Loucy (cell line): ENCODE data around the gene FIGNL2.

Experiments used
- H2AFZ ChIP-seq: fragments of 200-600 bp; sonication (generic); 2 replicates; pipeline ENCODE4 v1.6.0; 2016; ENCODE audit warnings: antibody characterized with exemption, mild to moderate bottlenecking, low read length, moderate library complexity
- H3F3A ChIP-seq: fragments of 200-600 bp; 2 replicates; pipeline ENCODE4 v1.6.0; 2016; ENCODE audit warnings: antibody characterized with exemption, low read depth, mild to moderate bottlenecking
- H3K27me3 ChIP-seq: fragments of 200-600 bp; sonication (generic); 2 replicates; pipeline ENCODE4 v1.6.1; 2014; ENCODE audit warnings: low read length, mild to moderate bottlenecking; ENCODE audit not compliant: insufficient read depth, poor library complexity, severe bottlenecking
- H3K36me3 ChIP-seq: fragments of 200-600 bp; sonication (generic); 2 replicates; pipeline ENCODE4 v1.6.1; 2016; ENCODE audit warnings: low read length; ENCODE audit not compliant: insufficient read depth
- H3K4me1 ChIP-seq: fragments of 200-600 bp; sonication (generic); 2 replicates; pipeline ENCODE4 v1.5.1; 2014; ENCODE audit warnings: low read length, mild to moderate bottlenecking; ENCODE audit not compliant: insufficient read depth, poor library complexity, severe bottlenecking
- H3K4me2 ChIP-seq: fragments of 200-600 bp; sonication (generic); 2 replicates; pipeline ENCODE4 v1.6.0; 2014; ENCODE audit warnings: antibody characterized with exemption, low read length, low read depth, mild to moderate bottlenecking; ENCODE audit not compliant: poor library complexity, severe bottlenecking
- H3K4me3 ChIP-seq: fragments of 200-600 bp; sonication (generic); 2 replicates; pipeline ENCODE4 v1.5.1; 2014; ENCODE audit warnings: low read length, mild to moderate bottlenecking, mixed read lengths; ENCODE audit not compliant: poor library complexity, severe bottlenecking
- H3K79me2 ChIP-seq: fragments of 200-600 bp; sonication (generic); 2 replicates; pipeline ENCODE4 v1.6.1; 2014; ENCODE audit warnings: low read length; ENCODE audit not compliant: insufficient read depth
- H3K9ac ChIP-seq: fragments of 200-600 bp; sonication (generic); 2 replicates; pipeline ENCODE4 v1.6.0; 2014; ENCODE audit warnings: mild to moderate bottlenecking, low read depth, low read length, moderate library complexity; ENCODE audit not compliant: poor library complexity, severe bottlenecking
- H3K9me2 ChIP-seq: fragments of 200-600 bp; sonication (generic); replicated peaks from 2 replicates; pipeline ENCODE4 v1.6.1; 2016; ENCODE audit warnings: low read depth, low read length, mixed read lengths
- H3K9me3 ChIP-seq: fragments of 200-600 bp; sonication (generic); 2 replicates; pipeline ENCODE4 v1.6.1; 2014; ENCODE audit warnings: mild to moderate bottlenecking, antibody characterized with exemption, low read length, low read depth; ENCODE audit not compliant: insufficient read depth
- H4K20me1 ChIP-seq: fragments of 200-600 bp; sonication (generic); 2 replicates; pipeline ENCODE4 v1.6.0; 2014; ENCODE audit warnings: antibody characterized with exemption, low read length, mild to moderate bottlenecking; ENCODE audit not compliant: insufficient read depth, poor library complexity, severe bottlenecking
- CTCF ChIP-seq: fragments of 200-600 bp; sonication (generic); conservative IDR thresholded peaks from 2 replicates; pipeline ENCODE4 v1.5.1; 2014; ENCODE audit warnings: mild to moderate bottlenecking, antibody characterized with exemption, low read length
- EZH2phosphoT487 ChIP-seq: fragments of 200-600 bp; IDR thresholded peaks from 2 replicates; pipeline ENCODE4 v1.6.1; 2018; ENCODE audit warnings: antibody characterized with exemption, mild to moderate bottlenecking, moderate library complexity, borderline replicate concordance

FIGNL2 gene

DNA sequence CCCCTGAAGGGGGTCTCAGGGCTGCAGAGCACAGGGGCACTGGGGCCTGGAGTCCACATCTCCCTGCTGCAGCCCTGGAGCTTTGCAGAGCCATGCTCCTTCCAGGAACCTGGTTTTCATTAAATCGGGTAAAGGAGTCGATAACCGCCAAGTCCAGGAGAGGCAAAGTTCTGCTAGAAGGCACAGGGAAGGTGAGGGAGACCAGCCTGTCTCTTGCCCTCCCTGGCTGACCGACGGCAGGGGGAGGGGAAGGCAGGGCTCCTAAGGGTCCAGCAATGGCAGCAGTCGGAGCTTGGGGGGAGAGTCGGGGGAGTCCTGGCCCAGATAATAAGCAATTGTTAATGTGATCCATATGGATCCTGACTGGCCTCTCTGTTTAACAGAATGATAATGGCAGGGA lies 3.0 kb downstream of the FIGNL2 start:
- H3K27me3 ChIP-seq, result no peaks in the 10 kb centered on the region
- no peak overlapping the region for H3K4me2 ChIP-seq
- no peaks in the 10 kb centered on the region for H3F3A ChIP-seq
- H3K4me3 ChIP-seq, result no peak overlapping the region
- H2AFZ ChIP-seq, result no peak overlapping the region
- no peaks in the 10 kb centered on the region for H3K9me2 ChIP-seq
- no peaks in the 10 kb centered on the region for H3K4me1 ChIP-seq
- no peaks in the 10 kb centered on the region for H4K20me1 ChIP-seq
- H3K9ac ChIP-seq, result no peak overlapping the region
- TF ChIP-seq CTCF (no peak), EZH2phosphoT487 (no peak)
- no peaks in the 10 kb centered on the region for H3K79me2 ChIP-seq
- H3K36me3 ChIP-seq, result no peaks in the 10 kb centered on the region
- H3K9me3 ChIP-seq, result no peaks in the 10 kb centered on the region

- H3K4me2 ChIP-seq, result no peak overlapping the region
- no peaks in the 10 kb centered on the region for H3K9me2 ChIP-seq
- no peak for TF ChIP-seq CTCF
- TF ChIP-seq EZH2phosphoT487, result no peak
- H3K36me3 ChIP-seq, result no peaks in the 10 kb centered on the region
- no peaks in the 10 kb centered on the region for H3F3A ChIP-seq
- no peaks in the 10 kb centered on the region for H3K9me3 ChIP-seq
- no peak overlapping the region for H3K9ac ChIP-seq
- no peaks in the 10 kb centered on the region for H3K27me3 ChIP-seq
- no peaks in the 10 kb centered on the region for H3K4me1 ChIP-seq
- no peak overlapping the region for H3K4me3 ChIP-seq
- H3K79me2 ChIP-seq, result no peaks in the 10 kb centered on the region
- no peak overlapping the region for H2AFZ ChIP-seq
- H4K20me1 ChIP-seq, result no peaks in the 10 kb centered on the region
Observed at GRCh38 chr12:51844854-51845253, 3.7 kb downstream of the FIGNL2 start.

DNA sequence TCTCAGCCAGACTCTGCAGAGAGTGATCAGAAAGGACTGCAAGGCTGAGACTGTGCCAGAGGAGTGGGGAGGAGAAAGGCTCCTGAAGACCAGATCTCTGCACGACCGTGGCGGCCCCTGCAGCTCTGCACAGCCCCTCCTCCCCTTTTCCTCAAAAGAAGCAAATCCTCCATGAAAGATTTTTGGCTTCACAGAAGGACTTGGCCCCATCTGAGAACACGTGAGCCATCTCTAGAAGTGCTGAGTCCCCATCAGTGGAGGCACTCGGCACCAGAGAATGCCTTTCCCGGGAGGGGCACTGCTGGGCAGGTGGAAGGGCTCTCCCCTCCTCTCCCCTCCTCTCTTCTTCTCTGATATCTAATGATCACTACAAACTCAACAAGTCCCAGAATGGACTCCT lies 6.8 kb downstream of the FIGNL2 start:
- TF ChIP-seq CTCF (no peak), EZH2phosphoT487 (no peak)
- Histone ChIP-seq H3K27me3 (no peaks in the 10 kb centered on the region), H3K4me1 (no peaks in the 10 kb centered on the region), H2AFZ (no peak overlapping the region), H3K9ac (no peak overlapping the region), H3K4me3 (no peak overlapping the region), H4K20me1 (no peaks in the 10 kb centered on the region), H3K4me2 (no peak overlapping the region), H3F3A (no peaks in the 10 kb centered on the region), H3K9me3 (no peaks in the 10 kb centered on the region), H3K9me2 (no peaks in the 10 kb centered on the region), H3K79me2 (no peaks in the 10 kb centered on the region), H3K36me3 (no peaks in the 10 kb centered on the region)
